ENCODE results near the gene FRMPD1. TPM values are rescaled to one million over a fixed set of nuclear protein-coding genes. Genes with fewer than 3 reads are reported as not detected.
"Not testable (repeated sequence)": the region's sequence is repeated elsewhere in the genome, so short reads cannot be mapped to it uniquely, and the experiment has no call there.

The FRMPD1 gene, protein sequence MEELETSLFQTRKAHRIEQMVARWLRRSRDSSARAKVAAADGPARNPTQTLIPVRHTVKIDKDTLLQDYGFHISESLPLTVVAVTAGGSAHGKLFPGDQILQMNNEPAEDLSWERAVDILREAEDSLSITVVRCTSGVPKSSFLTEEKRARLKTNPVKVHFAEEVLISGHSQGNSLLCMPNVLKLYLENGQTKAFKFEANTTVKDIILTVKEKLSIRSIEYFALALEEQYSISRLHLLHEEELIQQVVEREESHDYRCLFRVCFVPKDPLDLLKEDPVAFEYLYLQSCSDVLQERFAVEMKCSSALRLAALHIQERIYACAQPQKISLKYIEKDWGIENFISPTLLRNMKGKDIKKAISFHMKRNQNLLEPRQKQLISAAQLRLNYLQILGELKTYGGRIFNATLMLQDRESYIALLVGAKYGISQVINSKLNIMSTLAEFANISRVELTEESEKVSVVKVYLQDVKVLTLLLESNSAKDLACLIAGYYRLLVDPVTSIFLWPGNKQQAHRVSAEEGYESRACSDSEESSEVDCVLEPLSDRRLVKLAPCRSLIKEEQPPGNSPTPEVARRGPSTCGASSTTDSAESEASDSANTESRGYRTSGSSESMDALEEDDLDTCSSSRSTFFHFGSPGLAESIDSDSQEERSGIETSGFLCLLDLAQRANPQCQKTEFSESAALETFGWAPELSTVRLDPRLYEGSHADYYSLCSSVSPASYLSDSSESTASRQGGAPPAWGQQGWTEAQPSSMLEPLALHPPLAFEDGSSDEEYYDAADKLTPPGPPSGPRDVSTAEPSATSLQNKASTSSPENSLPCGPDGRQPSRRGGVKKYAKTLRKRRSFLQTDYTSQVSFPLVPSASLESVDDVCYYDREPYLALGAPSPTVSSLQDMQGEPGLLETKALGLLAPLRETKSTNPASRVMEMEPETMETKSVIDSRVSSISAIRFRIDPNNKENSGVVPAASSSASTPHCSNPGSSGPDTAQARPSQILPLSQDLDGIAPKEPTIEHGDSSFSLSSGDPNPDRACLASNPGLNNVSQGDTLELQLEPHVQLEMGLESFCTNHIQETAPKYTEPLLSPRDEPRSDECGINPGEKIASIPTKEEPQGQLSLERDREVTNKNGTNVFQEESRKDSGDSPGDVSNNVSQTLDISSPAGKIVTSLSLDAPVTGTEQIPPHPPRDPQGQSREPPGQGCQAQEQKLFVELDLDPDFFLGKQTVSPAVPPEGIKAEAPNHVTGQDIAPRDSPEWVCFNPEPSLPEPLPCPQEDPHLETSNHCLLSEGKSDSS (N-terminal part only)
- polyA plus RNA-seq (2011; rRNA removed) (0.01 TPM in 1 of 2 replicates, not detected in the other), polyA plus RNA-seq (2017; fragmentation: RNase III; extraction: RNeasy Plus Mini Kit Qiagen cat#74134 plus additional on column Dnase treatment) (0.03 TPM in 1 of 3 replicates, not detected in the others), polyA minus RNA-seq (2011; rRNA and poly(A)+ RNA removed) (0.05 TPM in 1 of 2 replicates, not detected in the other)
- 0.01 TPM in 1 of 2 replicates, not detected in the other for polyA plus RNA-seq (2012; cell fraction: cytosol; rRNA removed)
- 0.02 TPM in 2 replicates for polyA plus RNA-seq (2012; cell fraction: nucleus; rRNA removed)

DNA sequence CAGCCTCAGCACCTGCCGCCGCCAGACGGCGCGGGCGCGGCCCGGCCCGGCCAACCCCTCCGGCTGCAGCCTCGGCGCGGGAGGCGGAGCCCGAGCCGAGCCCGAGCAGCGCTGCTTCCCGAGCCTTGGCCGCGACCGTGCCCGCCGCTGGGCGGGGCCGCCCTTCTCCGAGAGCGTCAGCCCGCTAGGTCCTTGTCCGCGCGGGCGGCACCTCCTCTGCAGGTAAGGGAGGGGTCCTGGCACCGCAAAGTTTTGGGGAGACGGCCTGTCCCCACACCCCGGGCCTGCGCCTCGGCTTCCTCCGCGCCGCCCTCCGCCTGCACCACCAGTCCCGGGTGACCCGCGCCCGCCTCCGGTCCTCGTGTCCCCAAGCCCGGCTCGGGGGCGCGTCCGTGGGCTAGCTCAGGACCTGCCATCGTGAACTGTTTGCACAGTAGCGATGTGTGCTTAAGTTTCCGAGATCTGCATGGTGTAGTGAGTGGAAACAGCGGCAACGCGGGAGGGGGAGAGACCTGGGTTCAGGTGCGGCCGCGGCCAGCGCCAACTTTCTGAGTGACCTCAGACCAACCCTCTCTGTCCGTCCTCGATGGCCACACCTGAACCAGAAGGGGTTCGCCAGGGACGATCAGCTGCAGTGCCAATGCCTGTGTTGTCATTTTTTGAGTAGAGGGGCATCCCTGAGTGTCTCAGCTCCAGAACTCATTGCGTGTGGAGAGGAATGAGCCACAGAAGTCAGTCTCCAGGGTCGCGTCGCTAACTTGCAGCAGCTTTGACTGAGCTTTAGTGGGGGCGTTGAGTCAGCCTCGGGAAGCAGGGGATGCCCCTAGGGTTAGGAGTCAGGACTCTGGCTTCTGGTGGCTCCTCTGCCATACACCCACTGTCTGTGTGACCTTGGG, at the start of gene FRMPD1:
FRMPD1 (plus strand) TSS at position 82 of the 896 bp plus-strand sequence. CDS start 41,688 bp downstream, outside the sequence.
- no peak for FAIRE-seq
- Histone ChIP-seq H3K9me3 (no peaks in the 10 kb centered on the region), H3K4me3 (peak within 1 kb of the TSS; percentile 58), H3K4me2 (peak within 1 kb of the TSS; percentile 95), H3K4me1 (peaks cover 3% of the 10 kb centered on the region; the same call in 1 of the 3 replicates), H3K27ac (peak within 1 kb of the TSS in 1 of 2 experiments; percentile 72; a peak in 4 of 6 replicates)
- ChIA-PET CTCF (interaction anchor here (0.9 to 1.3 kb wide), 5 partner anchors 12 to 708 kb away, joined by 3 read pairs; no protein-coding TSS in a partner anchor), POLR2A (interaction anchor here (0.9 kb wide), 1 partner anchor 134 kb away, joined by 3 read pairs; the partner anchor contains the start of gene EXOSC3)
- peak; percentile 93 to 95 for ATAC-seq
- WGBS (ENCODE audit: missing lambda C conversion rate) = 14% methylated on average over 7 of the region's 73 CpGs
- peak; percentile 33 to 44 for DNase-seq (ENCODE audit: low read depth in 1 of 2, low spot score in 1 of 2)
- TF ChIP-seq RFX5 (IDR thresholded peaks at IDR 0.05) (no peak), SMC3 (IDR thresholded peaks at IDR 0.05) (0 out of 3 replicates have a peak, but pooled peaks have one; percentile 11), RNF2 (IDR thresholded peaks at IDR 0.05; ENCODE audit: borderline replicate concordance, low read depth) (peak; percentile 77; the same call in 1 of the 2 replicates)
- TF ChIP-seq, protein P1, sequence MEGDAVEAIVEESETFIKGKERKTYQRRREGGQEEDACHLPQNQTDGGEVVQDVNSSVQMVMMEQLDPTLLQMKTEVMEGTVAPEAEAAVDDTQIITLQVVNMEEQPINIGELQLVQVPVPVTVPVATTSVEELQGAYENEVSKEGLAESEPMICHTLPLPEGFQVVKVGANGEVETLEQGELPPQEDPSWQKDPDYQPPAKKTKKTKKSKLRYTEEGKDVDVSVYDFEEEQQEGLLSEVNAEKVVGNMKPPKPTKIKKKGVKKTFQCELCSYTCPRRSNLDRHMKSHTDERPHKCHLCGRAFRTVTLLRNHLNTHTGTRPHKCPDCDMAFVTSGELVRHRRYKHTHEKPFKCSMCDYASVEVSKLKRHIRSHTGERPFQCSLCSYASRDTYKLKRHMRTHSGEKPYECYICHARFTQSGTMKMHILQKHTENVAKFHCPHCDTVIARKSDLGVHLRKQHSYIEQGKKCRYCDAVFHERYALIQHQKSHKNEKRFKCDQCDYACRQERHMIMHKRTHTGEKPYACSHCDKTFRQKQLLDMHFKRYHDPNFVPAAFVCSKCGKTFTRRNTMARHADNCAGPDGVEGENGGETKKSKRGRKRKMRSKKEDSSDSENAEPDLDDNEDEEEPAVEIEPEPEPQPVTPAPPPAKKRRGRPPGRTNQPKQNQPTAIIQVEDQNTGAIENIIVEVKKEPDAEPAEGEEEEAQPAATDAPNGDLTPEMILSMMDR (IDR thresholded peaks at IDR 0.05) = peak; percentile 27; the same call in 2 of the 3 replicates
- TF ChIP-seq, protein P2, sequence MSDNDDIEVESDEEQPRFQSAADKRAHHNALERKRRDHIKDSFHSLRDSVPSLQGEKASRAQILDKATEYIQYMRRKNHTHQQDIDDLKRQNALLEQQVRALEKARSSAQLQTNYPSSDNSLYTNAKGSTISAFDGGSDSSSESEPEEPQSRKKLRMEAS (IDR thresholded peaks at IDR 0.05) = peak; percentile 26; the same call in 1 of the 2 replicates

DNA sequence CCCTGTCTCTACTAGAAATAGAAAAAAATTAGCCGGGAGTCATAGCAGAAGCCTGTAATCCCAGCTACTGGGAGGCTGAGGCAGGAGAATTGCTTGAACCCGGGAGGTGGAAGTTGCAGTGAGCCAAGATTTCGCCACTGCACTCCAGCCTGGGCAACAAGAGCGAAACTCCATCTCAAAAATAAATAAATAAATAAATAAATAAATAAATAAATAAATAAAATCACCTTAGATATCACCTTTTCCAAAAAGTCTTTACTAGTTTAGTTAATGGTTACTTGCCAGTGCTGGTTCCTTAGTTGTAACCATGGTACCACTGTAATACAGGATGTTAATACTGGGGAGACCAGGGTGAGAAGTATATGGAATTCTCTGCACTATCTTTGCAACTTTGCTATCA, 48.7 kb upstream of the FRMPD1 start:
- POLR2A ChIA-PET; DNase-seq (ENCODE audit: low read depth in 1 of 2, low spot score in 1 of 2); H3K4me1 ChIP-seq; ATAC-seq; H3K4me2 ChIP-seq; H3K27ac ChIP-seq; H3K9me3 ChIP-seq; H3K4me3 ChIP-seq; FAIRE-seq: not testable (repeated sequence)
- TF ChIP-seq ZC3H11A (IDR thresholded peaks at IDR 0.05) = peak; percentile 94
- 49% methylated on average over 4 of the region's 4 CpGs for WGBS (ENCODE audit: missing lambda C conversion rate)
- CTCF ChIA-PET = interaction anchor here (1.7 kb wide), 1 partner anchor 13 kb away, joined by 3 read pairs; no protein-coding TSS in a partner anchor

DNA sequence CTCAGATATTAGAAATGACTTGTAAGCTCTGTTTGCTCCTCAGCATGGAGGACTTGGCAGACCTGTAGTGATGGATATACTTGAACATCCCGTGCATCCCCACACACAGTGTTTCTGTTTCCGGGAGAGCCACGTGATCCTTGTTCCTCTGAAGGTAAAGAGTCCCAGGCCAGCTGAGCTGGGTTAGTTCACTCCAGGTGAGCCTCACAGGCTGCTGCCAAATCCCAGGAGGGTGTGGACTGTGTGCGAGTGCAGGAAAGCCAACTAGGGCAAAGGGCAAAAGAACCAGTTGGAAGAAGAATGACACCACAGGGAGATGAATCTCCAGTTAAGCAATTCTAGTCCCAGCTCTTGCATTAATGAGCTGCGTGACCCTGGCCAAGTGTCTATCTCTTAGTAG, 47.9 kb upstream of the FRMPD1 start:
- no peak overlapping the region for H3K27ac ChIP-seq
- no peaks in the 10 kb centered on the region for H3K9me3 ChIP-seq
- no peak for TF ChIP-seq FOSL2 (IDR thresholded peaks at IDR 0.05)
- TF ChIP-seq FOSL2 (CRISPR knock-in tag; IDR thresholded peaks at IDR 0.05) = no peak
- no peak for TF ChIP-seq HEYL (CRISPR knock-in tag; IDR thresholded peaks at IDR 0.05)
- TF ChIP-seq SREBF2 (IDR thresholded peaks at IDR 0.05) = no peak
- TF ChIP-seq MAZ (IDR thresholded peaks at IDR 0.05; ENCODE audit: borderline replicate concordance, low read depth, low read length) = no peak
- TF ChIP-seq RCOR1 (IDR thresholded peaks at IDR 0.05; ENCODE audit: low read depth, low read length) = no peak
- TF ChIP-seq FOXS1 (CRISPR knock-in tag; IDR thresholded peaks at IDR 0.05) = no peak
- no peak for TF ChIP-seq JUN (IDR thresholded peaks at IDR 0.05)
- ATAC-seq = peak; percentile 53 to 59; a peak in 5 of 6 replicates
- CTCF ChIA-PET = interaction anchor here (1.7 kb wide), 1 partner anchor 12 kb away, joined by 3 read pairs; no protein-coding TSS in a partner anchor
- H3K4me2 ChIP-seq = peak overlapping the region; percentile 35; the same call in 2 of the 3 replicates
- H3K4me3 ChIP-seq = no peak overlapping the region
- DNase-seq (ENCODE audit: low read depth in 1 of 2, low spot score in 1 of 2) = peak in 1 of 2 experiments; percentile 16
- POLR2A ChIA-PET = no interaction called here
- no peak for FAIRE-seq
- H3K4me1 ChIP-seq = peaks cover 8% of the 10 kb centered on the region; the same call in 1 of the 3 replicates
- 13% methylated on average over 5 of the region's 5 CpGs for whole genome bisulfite sequencing (ENCODE audit: missing lambda C conversion rate)
